SH-SY5Y (cell line): ENCODE results near the gene ZBTB21.

Experiments
- GATA2 ChIP-seq: IDR thresholded peaks from 2 replicates; pipeline ENCODE4 v1.6.1; 2011; ENCODE audit warnings: mild to moderate bottlenecking, low read depth, low read length
- GATA3 ChIP-seq: IDR thresholded peaks from 2 replicates; pipeline ENCODE4 v1.6.1; 2011; ENCODE audit warnings: low read depth, mild to moderate bottlenecking, low read length, moderate library complexity

DNA sequence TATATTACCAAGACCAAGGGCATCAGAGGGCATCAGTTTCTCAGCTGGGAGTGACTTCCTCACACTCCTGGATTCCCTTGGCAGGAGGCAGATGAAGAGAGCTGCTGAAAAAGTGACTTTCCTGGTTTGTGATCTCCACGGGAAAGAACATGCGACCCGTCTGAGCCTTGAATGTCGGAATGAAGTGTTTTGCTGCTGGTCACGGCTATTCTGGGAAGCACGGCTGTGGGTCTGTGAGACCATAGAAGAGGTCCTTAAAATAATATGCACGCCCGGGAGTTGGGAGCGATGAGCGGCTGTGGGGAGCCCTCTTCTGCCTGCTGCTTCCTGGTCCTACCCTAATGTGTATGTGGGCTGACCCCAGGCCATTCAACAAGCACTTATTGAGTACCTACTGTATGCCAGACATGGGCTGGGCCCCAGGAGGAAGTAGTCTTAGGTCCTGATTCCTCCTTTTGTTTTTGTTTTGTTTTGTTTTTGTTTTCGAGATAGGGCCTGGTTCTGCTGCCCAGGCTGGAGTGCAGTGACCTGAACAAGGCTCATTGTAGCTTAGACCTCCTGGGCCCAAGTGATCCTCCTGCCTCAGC, 47.8 kb upstream of the ZBTB21 start:
- no peak for TF ChIP-seq GATA2
- TF ChIP-seq GATA3, result no peak
